ENCODE data around the gene ZFHX3.

DNA sequence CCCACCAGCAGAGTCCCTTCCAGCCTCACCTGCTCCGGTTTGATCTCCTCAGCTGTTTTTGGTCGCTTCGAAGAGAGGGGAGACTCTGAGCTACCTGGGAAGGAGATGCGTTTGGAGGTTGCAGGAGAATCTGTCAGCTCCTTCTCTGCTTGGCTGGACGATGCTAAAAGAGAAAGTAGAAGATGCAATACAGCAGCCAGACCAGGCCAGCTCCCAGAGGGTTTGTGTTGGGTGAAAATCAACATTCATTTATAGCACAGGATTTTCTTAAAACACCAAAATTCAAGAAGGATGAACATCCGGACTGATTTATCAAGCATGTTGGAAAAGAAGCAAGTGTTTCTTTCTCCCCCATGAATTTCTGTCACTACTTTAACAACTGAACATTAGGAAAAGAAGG is 236.1 kb downstream of the ZFHX3 start:
- TF ChIP-seq POLR2AphosphoS5 (IDR thresholded peaks at IDR 0.05; ENCODE audit: low read depth, low read length): no peak
- TF ChIP-seq, protein P1, sequence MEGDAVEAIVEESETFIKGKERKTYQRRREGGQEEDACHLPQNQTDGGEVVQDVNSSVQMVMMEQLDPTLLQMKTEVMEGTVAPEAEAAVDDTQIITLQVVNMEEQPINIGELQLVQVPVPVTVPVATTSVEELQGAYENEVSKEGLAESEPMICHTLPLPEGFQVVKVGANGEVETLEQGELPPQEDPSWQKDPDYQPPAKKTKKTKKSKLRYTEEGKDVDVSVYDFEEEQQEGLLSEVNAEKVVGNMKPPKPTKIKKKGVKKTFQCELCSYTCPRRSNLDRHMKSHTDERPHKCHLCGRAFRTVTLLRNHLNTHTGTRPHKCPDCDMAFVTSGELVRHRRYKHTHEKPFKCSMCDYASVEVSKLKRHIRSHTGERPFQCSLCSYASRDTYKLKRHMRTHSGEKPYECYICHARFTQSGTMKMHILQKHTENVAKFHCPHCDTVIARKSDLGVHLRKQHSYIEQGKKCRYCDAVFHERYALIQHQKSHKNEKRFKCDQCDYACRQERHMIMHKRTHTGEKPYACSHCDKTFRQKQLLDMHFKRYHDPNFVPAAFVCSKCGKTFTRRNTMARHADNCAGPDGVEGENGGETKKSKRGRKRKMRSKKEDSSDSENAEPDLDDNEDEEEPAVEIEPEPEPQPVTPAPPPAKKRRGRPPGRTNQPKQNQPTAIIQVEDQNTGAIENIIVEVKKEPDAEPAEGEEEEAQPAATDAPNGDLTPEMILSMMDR (IDR thresholded peaks at IDR 0.05; ENCODE audit: control extremely low read depth in 1 of 3, insufficient read depth in 1 of 3, low read depth in 1 of 3, low read length in 3 of 3): no peak
- no peak for TF ChIP-seq RXRA (IDR thresholded peaks at IDR 0.05; ENCODE audit: insufficient read depth, low read depth, low read length)
- no peak for TF ChIP-seq POLR2A (IDR thresholded peaks at IDR 0.05; ENCODE audit: control extremely low read depth in 1 of 2, low read depth in 2 of 2, low read length in 2 of 2)
- no peak for TF ChIP-seq RFX5 (IDR thresholded peaks at IDR 0.05; ENCODE audit: borderline replicate concordance, low read depth, low read length)
- no peak for TF ChIP-seq CHD2 (IDR thresholded peaks at IDR 0.05; ENCODE audit: low read length)
- TF ChIP-seq SP1 (IDR thresholded peaks at IDR 0.05; ENCODE audit: low read depth, low read length): no peak
